NCI-H2107 treated with DMSO at 0.1 percent for 48 hours (cell line): Measurements from ENCODE around the gene SUDS3.

ENCODE experiments used
- DNase-seq: peaks from one replicate; lab custom pipeline; 2025; ENCODE audit not compliant: unreplicated experiment; lab: John Stamatoyannopoulos, UW

SUDS3 gene

GRCh38 chr12:118439068-118439467 is 62.7 kb downstream of the SUDS3 start:
- no peak for DNase-seq

- no peak for DNase-seq
These were observed 69.9 kb downstream of the SUDS3 start for GRCh38 chr12:118446247-118446646.

GRCh38 chr12:118447181-118447580 is 70.8 kb downstream of the SUDS3 start:
- DNase-seq, result no peak

- DNase-seq, result no peak
These were observed 72.0 kb downstream of the SUDS3 start for GRCh38 chr12:118448341-118448740.

GRCh38 chr12:118455327-118455726 is 79.0 kb downstream of the SUDS3 start:
- no peak for DNase-seq

- no peak for DNase-seq
These were observed 80.4 kb downstream of the SUDS3 start for GRCh38 chr12:118456741-118457140.

GRCh38 chr12:118459110-118459509 is 82.8 kb downstream of the SUDS3 start:
- no peak for DNase-seq

- DNase-seq, result no peak
These were observed 87.3 kb downstream of the SUDS3 start for GRCh38 chr12:118463677-118464076.

- DNase-seq, result no peak
These were observed 89.4 kb downstream of the SUDS3 start for GRCh38 chr12:118465706-118466105.
